SK-N-SH treated with all-trans-retinoic acid at 6 μM for 48 hours (cell line): Measurements from ENCODE around the gene FGFRL1.

Experiments
- ATAC-seq: fragments of 200-7000 bp; cut with Tn5 transposase; 3 replicates; pipeline ENCODE4 v1.9.1; 2020; ENCODE audit warnings: mild to moderate bottlenecking, moderate library complexity
- ARNTL ChIP-seq: fragments of 450-650 bp; formaldehyde crosslinking; IDR thresholded peaks from 2 replicates; pipeline ENCODE4 v1.5.0; 2020; ENCODE audit warnings: low read depth, mild to moderate bottlenecking, moderate library complexity, borderline replicate concordance
- BACH2 ChIP-seq: fragments of 250-450 bp; sonication (Bioruptor Pico); IDR thresholded peaks from 2 replicates; pipeline ENCODE4 v1.9.0; 2021; ENCODE audit warnings: mild to moderate bottlenecking, borderline replicate concordance
- CSDC2 ChIP-seq: fragments of 250-450 bp; sonication (Bioruptor Pico); IDR thresholded peaks from 2 replicates; pipeline ENCODE4 v1.5.0; 2020; ENCODE audit warnings: mild to moderate bottlenecking, moderate library complexity
- CSRNP3 ChIP-seq: fragments of 250-450 bp; sonication (Bioruptor Pico); IDR thresholded peaks from 2 replicates; pipeline ENCODE4 v1.5.1; 2021; ENCODE audit warnings: mild to moderate bottlenecking, moderate library complexity
- ESRRG ChIP-seq: fragments of 250-450 bp; sonication (Bioruptor Pico); IDR thresholded peaks from 2 replicates; pipeline ENCODE4 v1.6.1; 2021; ENCODE audit warnings: mild to moderate bottlenecking
- ISL1 ChIP-seq: fragments of 250-450 bp; sonication (Bioruptor Pico); IDR thresholded peaks from 2 replicates; pipeline ENCODE4 v2.1.2; 2022; ENCODE audit warnings: mild to moderate bottlenecking, moderate library complexity
- OSR1 ChIP-seq: fragments of 250-450 bp; sonication (Bioruptor Pico); IDR thresholded peaks from 2 replicates; pipeline ENCODE4 v1.8.0; 2022; ENCODE audit warnings: moderate library complexity, mild to moderate bottlenecking, inconsistent platforms
- PATZ1 ChIP-seq: fragments of 250-450 bp; sonication (Bioruptor Pico); IDR thresholded peaks from 2 replicates; pipeline ENCODE4 v1.8.0; 2020; ENCODE audit warnings: mild to moderate bottlenecking, moderate library complexity, borderline replicate concordance
- POU6F1 ChIP-seq: fragments of 250-450 bp; sonication (Bioruptor Pico); IDR thresholded peaks from 2 replicates; pipeline ENCODE4 v1.8.0; 2021; ENCODE audit warnings: low read depth, mild to moderate bottlenecking, moderate library complexity, borderline replicate concordance
- PPARA ChIP-seq: fragments of 250-450 bp; sonication (Bioruptor Pico); IDR thresholded peaks from 2 replicates; pipeline ENCODE4 v1.5.0; 2020; ENCODE audit warnings: mild to moderate bottlenecking, borderline replicate concordance
- SNAI2 ChIP-seq: fragments of 250-450 bp; sonication (Bioruptor Pico); IDR thresholded peaks from 2 replicates; pipeline ENCODE4 v1.5.0; 2020; ENCODE audit warnings: mild to moderate bottlenecking, moderate library complexity
- TCF4 ChIP-seq: fragments of 250-450 bp; sonication (Bioruptor Pico); IDR thresholded peaks from 2 replicates; pipeline ENCODE4 v1.8.0; 2021; ENCODE audit warnings: mild to moderate bottlenecking, moderate library complexity, borderline replicate concordance
- TOX ChIP-seq: fragments of 250-450 bp; sonication (Bioruptor Pico); IDR thresholded peaks from 2 replicates; pipeline ENCODE4 v1.8.0; 2021; ENCODE audit warnings: mild to moderate bottlenecking, moderate library complexity, borderline replicate concordance
- ZC3H10 ChIP-seq: fragments of 250-450 bp; sonication (Bioruptor Pico); IDR thresholded peaks from 2 replicates; pipeline ENCODE4 v1.5.1; 2021; ENCODE audit warnings: mild to moderate bottlenecking, moderate library complexity
- ZFP3 ChIP-seq: fragments of 250-450 bp; sonication (Bioruptor Pico); IDR thresholded peaks from 2 replicates; pipeline ENCODE4 v1.5.0; 2020; ENCODE audit warnings: mild to moderate bottlenecking, moderate library complexity
- ZFP30 ChIP-seq: fragments of 450-650 bp; formaldehyde crosslinking; IDR thresholded peaks from 2 replicates; pipeline ENCODE4 v1.5.0; 2022; ENCODE audit warnings: mild to moderate bottlenecking, moderate library complexity

FGFRL1 gene

GRCh38 chr4:1004557-1005485, 6.6 kb upstream of the FGFRL1 start:
- ATAC-seq, result peak; percentile 3; the same call in 1 of the 3 replicates
- TF ChIP-seq ESRRG (no peak), PATZ1 (CRISPR knock-in tag) (no peak), SNAI2 (CRISPR knock-in tag) (no peak), BACH2 (CRISPR knock-in tag) (no peak), ZC3H10 (CRISPR knock-in tag) (no peak), ARNTL (CRISPR knock-in tag) (no peak)

- no peak for TF ChIP-seq TCF4 (CRISPR knock-in tag)
- TF ChIP-seq OSR1 (CRISPR knock-in tag), result no peak
- TF ChIP-seq CSDC2 (CRISPR knock-in tag), result no peak
- TF ChIP-seq SNAI2 (CRISPR knock-in tag), result no peak
- no peak for TF ChIP-seq PPARA
- no peak for TF ChIP-seq ISL1 (CRISPR knock-in tag)
- no peak for TF ChIP-seq TOX (CRISPR knock-in tag)
- no peak for TF ChIP-seq POU6F1 (CRISPR knock-in tag)
- TF ChIP-seq CSRNP3 (CRISPR knock-in tag), result no peak
- TF ChIP-seq ZFP30 (CRISPR knock-in tag), result no peak
- TF ChIP-seq PATZ1 (CRISPR knock-in tag), result no peak
- TF ChIP-seq ESRRG, result no peak
- ATAC-seq, result no peak
These were observed 4.6 kb upstream of the FGFRL1 start for GRCh38 chr4:1006856-1007255.

- TF ChIP-seq ISL1 (CRISPR knock-in tag) (no peak), POU6F1 (CRISPR knock-in tag) (no peak), ZFP3 (CRISPR knock-in tag) (no peak), ZC3H10 (CRISPR knock-in tag) (no peak)
- ATAC-seq, result no peak
These were observed 2.4 kb upstream of the FGFRL1 start for GRCh38 chr4:1008840-1009541.
